GM19099 (cell line): Measurements from ENCODE around the gene FAM53A.

Experiments used
- POLR2A ChIP-seq: IDR thresholded peaks from 3 replicates; pipeline ENCODE4 v1.6.1; 2011; ENCODE audit warnings: low read depth; ENCODE audit not compliant: insufficient read length; ENCODE audit errors: extremely low read depth

The FAM53A gene

GRCh38 chr4:1678244-1678643 lies 5.9 kb downstream of the FAM53A start:
- TF ChIP-seq POLR2A, result no peak

DNA sequence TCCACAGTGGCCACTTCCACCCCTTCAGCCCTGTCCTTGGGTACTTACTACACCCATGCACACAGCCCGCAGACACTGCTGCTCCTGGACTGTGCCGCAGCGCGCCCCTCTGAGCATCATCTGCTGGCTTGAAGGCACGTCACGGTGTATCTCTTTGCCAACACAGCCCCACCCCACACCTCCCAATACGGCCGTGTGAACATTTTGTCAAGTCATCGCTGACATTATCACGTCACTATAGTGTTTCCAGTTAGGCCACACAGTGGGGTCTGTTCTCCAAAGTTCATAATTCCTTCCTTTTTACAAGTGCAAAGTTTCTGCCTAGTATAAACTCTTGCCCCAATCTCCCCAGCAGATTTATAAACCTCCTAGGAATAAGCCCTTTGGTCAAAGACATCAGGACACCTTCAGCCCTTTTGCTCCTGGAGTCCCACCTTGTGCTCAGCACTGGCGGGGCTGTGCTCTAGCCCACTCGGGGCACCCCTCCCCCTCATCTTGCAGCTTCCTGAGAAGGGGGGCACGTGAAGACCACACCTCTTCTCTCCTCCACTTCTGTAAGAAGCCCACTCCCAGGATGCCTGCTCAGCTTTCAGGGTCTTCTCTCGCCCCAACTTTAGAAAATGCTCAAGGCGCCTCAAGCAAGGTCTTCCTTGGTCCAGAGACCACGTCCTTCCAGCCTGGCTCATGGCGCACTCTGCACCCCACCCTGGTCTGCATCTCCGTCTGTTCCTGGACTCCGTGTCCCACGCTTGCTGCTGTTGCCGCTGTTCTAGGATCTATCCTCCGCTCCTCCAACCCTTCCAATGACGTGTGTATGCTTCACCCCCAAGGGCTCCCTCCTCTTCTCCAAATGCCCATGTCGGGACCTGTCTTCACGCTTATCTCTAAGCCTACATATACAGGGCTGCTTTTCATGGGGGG lies 7.2 kb downstream of the FAM53A start:
- TF ChIP-seq POLR2A, result no peak

- no peak for TF ChIP-seq POLR2A
These were observed 8.3 kb downstream of the FAM53A start for GRCh38 chr4:1675802-1676137.

DNA sequence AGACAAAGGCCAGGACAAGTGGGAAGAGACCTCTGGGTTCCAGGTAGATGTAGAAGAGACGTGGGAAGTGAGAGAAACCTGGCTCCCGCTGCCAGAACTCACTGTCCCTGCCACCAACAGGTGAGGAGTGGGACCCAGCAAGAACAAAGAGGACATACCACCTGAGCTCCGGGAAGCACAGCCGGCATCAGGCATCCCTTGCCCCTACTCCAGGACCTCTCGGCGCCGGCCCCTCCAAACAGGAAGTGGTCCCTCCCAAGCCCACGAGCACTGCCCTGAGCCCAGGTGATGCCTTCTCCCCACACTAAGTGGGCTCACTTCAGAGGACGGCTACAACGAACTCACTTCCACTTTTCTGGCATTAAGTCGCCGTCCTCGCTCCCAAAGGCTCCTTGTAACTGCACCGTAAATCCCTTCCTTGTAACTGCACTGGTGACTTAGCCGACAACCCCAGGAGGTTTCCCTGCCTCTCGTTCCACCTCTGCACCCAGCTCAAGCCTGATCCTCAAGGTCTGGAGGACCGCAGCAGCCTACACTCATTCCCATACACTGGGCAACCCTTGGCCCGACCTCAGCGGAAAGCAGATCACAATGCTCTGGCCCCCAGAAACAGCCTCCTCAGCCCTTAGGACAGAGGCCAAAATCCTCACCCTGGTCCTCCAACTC lies 8.8 kb downstream of the FAM53A start:
- TF ChIP-seq POLR2A, result no peak

DNA sequence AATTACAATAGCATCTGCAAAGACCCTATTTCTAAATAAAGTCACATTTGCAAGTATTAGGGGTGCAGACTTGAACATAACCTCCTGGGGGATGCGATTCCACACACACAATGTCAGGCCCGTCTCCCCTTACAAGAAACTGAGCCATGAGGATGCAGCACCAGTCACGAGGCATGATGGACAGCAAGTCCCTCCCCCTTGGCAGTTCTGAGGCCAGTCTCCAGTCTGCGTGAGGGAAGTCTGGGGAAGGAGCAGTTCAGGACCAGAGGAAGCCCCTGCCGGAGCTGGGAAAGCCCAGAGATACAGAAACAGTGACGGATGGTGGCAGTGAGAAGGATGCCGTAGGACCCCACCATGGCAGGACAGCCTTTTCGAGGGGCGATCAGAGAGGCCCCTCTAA lies 9.4 kb downstream of the FAM53A start:
- TF ChIP-seq POLR2A, result no peak

GRCh38 chr4:1673671-1674070 lies 10.4 kb downstream of the FAM53A start:
- no peak for TF ChIP-seq POLR2A

DNA sequence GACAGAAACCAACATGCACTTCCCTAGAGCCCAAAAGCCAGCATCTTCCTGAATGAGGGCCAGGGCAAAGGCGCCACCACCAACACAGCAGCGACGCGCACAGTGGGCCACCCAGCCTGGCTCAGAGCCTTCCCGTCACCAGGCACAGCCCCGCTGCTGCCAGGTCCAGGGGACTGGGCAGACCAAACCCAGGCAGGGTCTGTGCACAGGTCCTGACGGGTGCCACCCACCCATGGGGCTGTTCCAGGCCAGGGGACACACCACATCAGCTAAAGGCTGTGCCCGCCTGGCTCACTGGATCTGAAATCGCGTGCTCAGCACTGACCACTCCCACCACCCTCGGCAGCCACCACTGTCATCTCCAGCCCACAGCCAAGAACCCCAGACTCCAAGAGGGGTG lies 13.8 kb downstream of the FAM53A start:
- no peak for TF ChIP-seq POLR2A

DNA sequence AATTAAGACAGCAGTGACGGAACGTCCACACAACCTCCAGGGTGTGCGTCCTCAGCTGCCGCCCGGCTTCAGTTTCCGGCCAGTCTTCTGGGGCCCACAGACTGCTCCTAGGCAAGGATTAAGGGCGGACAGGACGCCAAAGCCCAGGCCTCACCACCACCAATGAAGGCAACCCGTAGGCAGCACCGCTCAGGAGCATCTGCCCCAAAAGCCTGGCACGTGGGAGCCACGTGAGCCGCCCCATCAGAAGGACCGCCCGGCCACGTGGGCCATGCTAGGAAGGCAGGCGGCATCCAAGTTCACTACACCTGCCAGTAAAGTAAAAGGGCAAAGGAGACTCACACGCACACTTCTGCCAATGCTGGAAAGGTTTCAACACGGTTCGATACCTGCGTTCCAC lies 14.3 kb downstream of the FAM53A start:
- no peak for TF ChIP-seq POLR2A

DNA sequence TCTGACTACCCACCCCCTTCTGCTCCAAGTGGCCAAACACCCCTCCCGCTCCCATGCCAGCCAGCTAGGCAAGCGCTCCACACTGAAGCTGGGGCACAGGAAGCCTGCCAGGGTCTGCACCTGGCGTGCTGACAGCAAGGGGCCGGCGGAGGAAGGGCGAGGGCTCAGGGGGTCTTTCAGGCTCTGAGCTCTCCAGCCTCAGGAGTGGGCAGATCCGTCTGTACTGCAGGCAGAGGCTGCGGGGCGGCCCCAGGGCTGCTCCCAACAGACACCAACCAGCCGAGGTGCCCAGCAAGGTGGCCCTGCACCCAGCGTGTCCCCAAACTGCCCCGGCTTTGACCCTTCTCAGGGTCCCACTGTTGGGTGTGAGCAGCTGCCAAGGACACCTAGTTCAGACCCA lies 14.8 kb downstream of the FAM53A start:
- TF ChIP-seq POLR2A, result no peak

- TF ChIP-seq POLR2A, result no peak
These were observed 15.6 kb downstream of the FAM53A start for GRCh38 chr4:1668488-1668840.

DNA sequence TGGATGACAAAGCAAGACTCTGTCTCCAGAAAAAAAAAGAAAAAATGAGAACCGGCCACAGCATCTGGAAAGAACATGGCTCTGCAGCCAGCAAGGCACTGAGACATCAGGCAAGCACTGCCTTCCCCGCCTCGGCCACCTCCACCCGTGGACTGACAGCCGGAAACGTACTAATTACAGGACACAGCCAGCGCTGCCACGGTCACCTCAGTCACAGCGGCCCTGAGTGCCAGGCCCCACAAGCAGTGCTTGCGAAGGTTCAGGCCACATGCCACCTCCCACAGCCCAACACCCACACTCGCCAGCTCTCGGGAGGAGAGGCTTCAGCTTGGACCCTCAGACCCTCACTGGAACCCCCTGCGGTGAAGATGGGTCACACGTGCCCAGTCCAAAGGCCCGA lies 16.8 kb downstream of the FAM53A start:
- no peak for TF ChIP-seq POLR2A

DNA sequence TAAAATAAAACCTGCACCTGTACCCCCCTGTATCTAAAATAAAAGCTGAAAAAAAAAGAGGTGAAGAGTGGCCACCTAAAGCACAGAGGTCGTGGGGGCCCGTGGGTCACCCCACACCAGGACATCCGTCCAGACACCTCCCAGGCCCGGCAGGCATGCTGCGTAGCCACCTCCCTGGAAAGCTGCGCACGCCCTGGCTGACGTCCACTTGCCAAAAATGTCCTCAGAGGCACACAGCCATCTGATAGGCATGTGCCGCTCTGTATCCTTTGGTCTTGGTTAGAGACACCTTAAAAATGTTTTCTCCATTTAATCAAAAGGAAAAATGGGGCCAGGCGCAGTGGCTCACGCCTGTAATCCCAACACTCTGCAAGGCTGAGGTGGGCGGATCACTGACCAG lies 17.7 kb downstream of the FAM53A start:
- TF ChIP-seq POLR2A, result no peak

DNA sequence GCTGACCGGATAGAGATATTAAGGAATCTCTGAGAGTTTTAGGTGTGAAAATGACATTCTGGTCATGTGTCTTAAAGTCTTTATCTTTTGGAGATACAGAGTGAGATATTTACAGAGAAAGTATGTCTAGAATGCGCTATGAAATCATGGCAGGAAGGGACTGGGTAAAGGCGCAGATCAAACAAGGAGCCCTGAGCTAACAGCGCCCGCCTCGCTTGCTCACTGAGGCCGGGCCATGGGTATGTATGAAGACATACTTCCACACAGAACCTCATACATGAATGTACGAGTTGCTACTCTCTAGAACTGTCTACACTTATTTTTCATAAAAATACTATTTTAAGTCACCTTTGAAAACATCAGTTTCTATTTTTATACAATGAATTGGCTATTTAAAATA lies 20.0 kb downstream of the FAM53A start:
- no peak for TF ChIP-seq POLR2A

GRCh38 chr4:1663549-1663948 lies 20.6 kb downstream of the FAM53A start:
- no peak for TF ChIP-seq POLR2A

GRCh38 chr4:1661695-1662094 lies 22.4 kb downstream of the FAM53A start:
- TF ChIP-seq POLR2A, result no peak

DNA sequence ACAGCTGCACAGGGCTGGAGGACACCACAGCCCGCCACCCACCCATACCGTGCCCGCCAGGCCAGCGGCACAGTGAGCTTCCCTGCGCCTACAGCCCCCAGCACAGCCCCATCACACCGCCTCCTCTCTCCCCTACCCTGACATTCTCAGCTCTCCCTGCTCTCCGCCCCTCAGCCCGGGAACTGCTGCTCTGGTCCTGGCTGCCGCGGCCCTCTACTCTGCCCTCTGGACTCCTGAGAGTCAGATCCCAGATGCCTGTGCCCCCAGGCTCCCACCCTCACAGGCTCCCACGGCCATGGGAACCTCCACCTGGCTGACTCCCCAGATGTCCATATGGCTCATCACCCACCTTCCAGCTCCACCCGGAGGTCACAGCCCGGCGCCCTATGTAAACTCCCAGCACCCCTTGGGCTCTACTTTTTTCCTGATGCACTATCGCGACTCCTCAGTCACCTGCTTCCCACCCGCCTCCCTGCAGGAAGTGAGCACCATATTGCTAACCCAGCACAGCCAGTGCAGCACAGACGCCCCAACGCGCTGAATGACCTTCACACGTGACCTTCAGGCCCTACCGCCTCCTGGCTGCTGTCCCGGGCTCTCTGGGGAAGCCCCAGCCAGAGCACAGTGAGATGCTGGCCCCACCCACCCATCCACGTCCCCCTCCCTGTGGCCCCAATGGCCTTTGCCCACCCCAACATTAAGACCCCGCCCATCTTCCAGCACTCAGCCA lies 23.0 kb downstream of the FAM53A start:
- TF ChIP-seq POLR2A, result no peak

- no peak for TF ChIP-seq POLR2A
These were observed 24.7 kb downstream of the FAM53A start for GRCh38 chr4:1659104-1660043.
